Loucy (cell line): ENCODE measurements around the gene DCXR.

Source experiments
- H2AFZ ChIP-seq: fragments of 200-600 bp; sonication (generic); 2 replicates; pipeline ENCODE4 v1.6.0; 2016; ENCODE audit warnings: antibody characterized with exemption, mild to moderate bottlenecking, low read length, moderate library complexity
- H3F3A ChIP-seq: fragments of 200-600 bp; 2 replicates; pipeline ENCODE4 v1.6.0; 2016; ENCODE audit warnings: antibody characterized with exemption, low read depth, mild to moderate bottlenecking
- H3K27me3 ChIP-seq: fragments of 200-600 bp; sonication (generic); 2 replicates; pipeline ENCODE4 v1.6.1; 2014; ENCODE audit warnings: low read length, mild to moderate bottlenecking; ENCODE audit not compliant: insufficient read depth, poor library complexity, severe bottlenecking
- H3K36me3 ChIP-seq: fragments of 200-600 bp; sonication (generic); 2 replicates; pipeline ENCODE4 v1.6.1; 2016; ENCODE audit warnings: low read length; ENCODE audit not compliant: insufficient read depth
- H3K4me1 ChIP-seq: fragments of 200-600 bp; sonication (generic); 2 replicates; pipeline ENCODE4 v1.5.1; 2014; ENCODE audit warnings: low read length, mild to moderate bottlenecking; ENCODE audit not compliant: insufficient read depth, poor library complexity, severe bottlenecking
- H3K4me2 ChIP-seq: fragments of 200-600 bp; sonication (generic); 2 replicates; pipeline ENCODE4 v1.6.0; 2014; ENCODE audit warnings: antibody characterized with exemption, low read length, low read depth, mild to moderate bottlenecking; ENCODE audit not compliant: poor library complexity, severe bottlenecking
- H3K4me3 ChIP-seq: fragments of 200-600 bp; sonication (generic); 2 replicates; pipeline ENCODE4 v1.5.1; 2014; ENCODE audit warnings: low read length, mild to moderate bottlenecking, mixed read lengths; ENCODE audit not compliant: poor library complexity, severe bottlenecking
- H3K79me2 ChIP-seq: fragments of 200-600 bp; sonication (generic); 2 replicates; pipeline ENCODE4 v1.6.1; 2014; ENCODE audit warnings: low read length; ENCODE audit not compliant: insufficient read depth
- H3K9ac ChIP-seq: fragments of 200-600 bp; sonication (generic); 2 replicates; pipeline ENCODE4 v1.6.0; 2014; ENCODE audit warnings: mild to moderate bottlenecking, low read depth, low read length, moderate library complexity; ENCODE audit not compliant: poor library complexity, severe bottlenecking
- H3K9me2 ChIP-seq: fragments of 200-600 bp; sonication (generic); replicated peaks from 2 replicates; pipeline ENCODE4 v1.6.1; 2016; ENCODE audit warnings: low read depth, low read length, mixed read lengths
- H3K9me3 ChIP-seq: fragments of 200-600 bp; sonication (generic); 2 replicates; pipeline ENCODE4 v1.6.1; 2014; ENCODE audit warnings: mild to moderate bottlenecking, antibody characterized with exemption, low read length, low read depth; ENCODE audit not compliant: insufficient read depth
- H4K20me1 ChIP-seq: fragments of 200-600 bp; sonication (generic); 2 replicates; pipeline ENCODE4 v1.6.0; 2014; ENCODE audit warnings: antibody characterized with exemption, low read length, mild to moderate bottlenecking; ENCODE audit not compliant: insufficient read depth, poor library complexity, severe bottlenecking
- CTCF ChIP-seq: fragments of 200-600 bp; sonication (generic); conservative IDR thresholded peaks from 2 replicates; pipeline ENCODE4 v1.5.1; 2014; ENCODE audit warnings: mild to moderate bottlenecking, antibody characterized with exemption, low read length
- EZH2phosphoT487 ChIP-seq: fragments of 200-600 bp; IDR thresholded peaks from 2 replicates; pipeline ENCODE4 v1.6.1; 2018; ENCODE audit warnings: antibody characterized with exemption, mild to moderate bottlenecking, moderate library complexity, borderline replicate concordance

Gene DCXR

GRCh38 chr17:82058230-82058854, 20.8 kb upstream of the DCXR start:
- H3K4me2 ChIP-seq, result no peak overlapping the region
- TF ChIP-seq CTCF, result no peak
- no peak for TF ChIP-seq EZH2phosphoT487
- no peaks in the 10 kb centered on the region for H4K20me1 ChIP-seq
- no peaks in the 10 kb centered on the region for H3K9me2 ChIP-seq
- H3K4me1 ChIP-seq, result peaks cover 7% of the 10 kb centered on the region
- no peak overlapping the region for H3K9ac ChIP-seq
- no peak overlapping the region for H2AFZ ChIP-seq
- no peaks in the 10 kb centered on the region for H3K9me3 ChIP-seq
- peaks cover 34% of the 10 kb centered on the region; the same call in 1 of the 2 replicates for H3K36me3 ChIP-seq
- H3F3A ChIP-seq, result no peaks in the 10 kb centered on the region
- peaks cover 6% of the 10 kb centered on the region; the same call in 1 of the 2 replicates for H3K79me2 ChIP-seq
- H3K4me3 ChIP-seq, result no peak overlapping the region
- no peaks in the 10 kb centered on the region for H3K27me3 ChIP-seq

GRCh38 chr17:82056729-82057621, 19.5 kb upstream of the DCXR start:
- H3K36me3 ChIP-seq, result peaks cover 34% of the 10 kb centered on the region; the same call in 1 of the 2 replicates
- H3K9ac ChIP-seq, result no peak overlapping the region
- H2AFZ ChIP-seq, result no peak overlapping the region
- peaks cover 11% of the 10 kb centered on the region for H4K20me1 ChIP-seq
- TF ChIP-seq CTCF (no peak), EZH2phosphoT487 (no peak)
- H3K4me2 ChIP-seq, result no peak overlapping the region
- H3K79me2 ChIP-seq, result peaks cover 19% of the 10 kb centered on the region
- H3K9me2 ChIP-seq, result no peaks in the 10 kb centered on the region
- no peak overlapping the region for H3K4me3 ChIP-seq
- H3K9me3 ChIP-seq, result no peaks in the 10 kb centered on the region
- no peaks in the 10 kb centered on the region for H3F3A ChIP-seq
- no peaks in the 10 kb centered on the region for H3K27me3 ChIP-seq
- peaks cover 15% of the 10 kb centered on the region for H3K4me1 ChIP-seq

GRCh38 chr17:82055965-82056728, 18.6 kb upstream of the DCXR start:
- peaks cover 11% of the 10 kb centered on the region for H4K20me1 ChIP-seq

More at GRCh38 chr17:82055965-82056728, 18.6 kb upstream of the DCXR start:
- Histone ChIP-seq H3F3A (no peaks in the 10 kb centered on the region), H2AFZ (no peak overlapping the region), H3K4me2 (no peak overlapping the region), H3K9ac (no peak overlapping the region), H3K4me1 (peaks cover 15% of the 10 kb centered on the region), H3K4me3 (no peak overlapping the region), H3K27me3 (no peaks in the 10 kb centered on the region), H3K9me3 (no peaks in the 10 kb centered on the region), H3K79me2 (peaks cover 21% of the 10 kb centered on the region), H3K9me2 (no peaks in the 10 kb centered on the region), H3K36me3 (peaks cover 34% of the 10 kb centered on the region; the same call in 1 of the 2 replicates)
- TF ChIP-seq EZH2phosphoT487 (no peak), CTCF (no peak)
